Pulmonary artery endothelial cell (primary cell): ENCODE results near the gene ZNF326. TPM values are rescaled to one million over a fixed set of nuclear protein-coding genes. Genes with fewer than 3 reads are reported as not detected.
"Not testable (repeated sequence)": the region's sequence is repeated elsewhere in the genome, so short reads cannot be mapped to it uniquely, and the experiment has no call there.

ENCODE experiments used
- DNase-seq: peaks from one replicate; pipeline ENCODE4 v3.0.0-alpha.2; 2011; ENCODE audit warnings: low read depth, low spot score
- total RNA-seq: library from RNA; depleted of rRNA; stranded (reverse); fragments of >200 nt; gene quantifications from 2 replicates; pipeline ENCODE4 v1.2.3, GENCODE V29; 2014

Gene ZNF326
- total RNA-seq, 1 donor from 2014 or later: 7.0 TPM

GRCh38 chr1:89995598-89996449 lies 914 bp downstream of the ZNF326 start:
- no peak for DNase-seq

GRCh38 chr1:89996450-89997110 lies 1.7 kb downstream of the ZNF326 start:
- DNase-seq: no peak

- not testable (repeated sequence) for DNase-seq
Measured at GRCh38 chr1:89997152-89997551, 2.2 kb downstream of the ZNF326 start.

- DNase-seq: no peak
Measured at GRCh38 chr1:89998306-89998705, 3.4 kb downstream of the ZNF326 start.

GRCh38 chr1:89999208-89999607 lies 4.3 kb downstream of the ZNF326 start:
- DNase-seq: no peak

GRCh38 chr1:89999628-90000027 lies 4.7 kb downstream of the ZNF326 start:
- no peak for DNase-seq

GRCh38 chr1:90000934-90001676 lies 6.2 kb downstream of the ZNF326 start:
- DNase-seq: no peak

- no peak for DNase-seq
Measured at GRCh38 chr1:90007979-90008404, 13.1 kb downstream of the ZNF326 start.

- no peak for DNase-seq
Measured at GRCh38 chr1:90012300-90012699, 17.4 kb downstream of the ZNF326 start.

- no peak for DNase-seq
Measured at GRCh38 chr1:90023691-90024090, 28.8 kb downstream of the ZNF326 start.

- DNase-seq: no peak
Measured at GRCh38 chr1:90027281-90027680, 32.4 kb downstream of the ZNF326 start.

GRCh38 chr1:90039652-90040051 lies 44.7 kb downstream of the ZNF326 start:
- DNase-seq: no peak

GRCh38 chr1:90043586-90043985 lies 48.7 kb downstream of the ZNF326 start:
- no peak for DNase-seq

GRCh38 chr1:90044346-90044745 lies 49.4 kb downstream of the ZNF326 start:
- DNase-seq: no peak

GRCh38 chr1:90045853-90046563 lies 51.1 kb downstream of the ZNF326 start:
- no peak for DNase-seq

GRCh38 chr1:90046635-90047034 lies 51.7 kb downstream of the ZNF326 start:
- DNase-seq: no peak

- no peak for DNase-seq
Measured at GRCh38 chr1:90048043-90048442, 53.1 kb downstream of the ZNF326 start.

- DNase-seq: not testable (repeated sequence)
Measured at GRCh38 chr1:90062700-90063643, 68.1 kb downstream of the ZNF326 start.

GRCh38 chr1:90064109-90064508 lies 69.2 kb downstream of the ZNF326 start:
- DNase-seq: not testable (repeated sequence)
